CD4-positive, alpha-beta T cell treated with Interferon alpha-2 for 1 hour (primary cell): Measurements from ENCODE around the gene PLPP1.

ENCODE experiments used
- DNase-seq, 2 donors: peaks; one replicate each; pipeline ENCODE4 v3.0.0-alpha.2; 2020 to 2022

The PLPP1 gene

GRCh38 chr5:55534436-55535198 lies at the start of gene PLPP1:
Gene PLPP1, minus strand, starts transcription at chr5:55534964. Its CDS starts 335 bp downstream, at chr5:55534629.
- peak; percentile 79 to 86 for DNase-seq

GRCh38 chr5:55583578-55583977 lies 48.8 kb upstream of the PLPP1 start:
- DNase-seq, result no peak

GRCh38 chr5:55582256-55582655 lies 47.5 kb upstream of the PLPP1 start:
- DNase-seq, result no peak

- no peak for DNase-seq
Observed at GRCh38 chr5:55580042-55580441, 45.3 kb upstream of the PLPP1 start.

GRCh38 chr5:55578771-55579170 lies 44.0 kb upstream of the PLPP1 start:
- DNase-seq, result no peak

GRCh38 chr5:55577353-55578060 lies 42.7 kb upstream of the PLPP1 start:
- DNase-seq, result no peak

GRCh38 chr5:55576661-55577060 lies 41.9 kb upstream of the PLPP1 start:
- no peak for DNase-seq

GRCh38 chr5:55575815-55576583 lies 41.2 kb upstream of the PLPP1 start:
- no peak for DNase-seq

GRCh38 chr5:55572600-55572999 lies 37.8 kb upstream of the PLPP1 start:
- DNase-seq, result no peak

GRCh38 chr5:55572020-55572419 lies 37.3 kb upstream of the PLPP1 start:
- no peak for DNase-seq

GRCh38 chr5:55570570-55570969 lies 35.8 kb upstream of the PLPP1 start:
- no peak for DNase-seq

GRCh38 chr5:55570026-55570425 lies 35.3 kb upstream of the PLPP1 start:
- no peak for DNase-seq

- DNase-seq, result no peak
Observed at GRCh38 chr5:55569513-55569865, 34.7 kb upstream of the PLPP1 start.

- no peak for DNase-seq
Observed at GRCh38 chr5:55568654-55569512, 34.1 kb upstream of the PLPP1 start.

GRCh38 chr5:55564721-55565120 lies 30.0 kb upstream of the PLPP1 start:
- DNase-seq, result no peak

- no peak for DNase-seq
Observed at GRCh38 chr5:55558484-55558883, 23.7 kb upstream of the PLPP1 start.

- DNase-seq, result no peak
Observed at GRCh38 chr5:55557123-55557522, 22.4 kb upstream of the PLPP1 start.

- DNase-seq, result no peak
Observed at GRCh38 chr5:55554585-55555202, 19.9 kb upstream of the PLPP1 start.

GRCh38 chr5:55551904-55552303 lies 17.1 kb upstream of the PLPP1 start:
- DNase-seq, result no peak

GRCh38 chr5:55551358-55551757 lies 16.6 kb upstream of the PLPP1 start:
- DNase-seq, result no peak

GRCh38 chr5:55547781-55548180 lies 13.0 kb upstream of the PLPP1 start:
- no peak for DNase-seq

GRCh38 chr5:55546947-55547346 lies 12.2 kb upstream of the PLPP1 start:
- no peak for DNase-seq
